ENCODE measurements around the gene DENND10.
"Not testable (repeated sequence)": the region's sequence is repeated elsewhere in the genome, so short reads cannot be mapped to it uniquely, and the experiment has no call there.

DENND10 gene

GRCh38 chr10:119174109-119174508 lies 70.2 kb downstream of the DENND10 start:
- DNase-seq (ENCODE audit: low read depth) = no peak
- no peak overlapping the region for H3K4me3 ChIP-seq (ENCODE audit: low read length)
- TF ChIP-seq, protein P1, sequence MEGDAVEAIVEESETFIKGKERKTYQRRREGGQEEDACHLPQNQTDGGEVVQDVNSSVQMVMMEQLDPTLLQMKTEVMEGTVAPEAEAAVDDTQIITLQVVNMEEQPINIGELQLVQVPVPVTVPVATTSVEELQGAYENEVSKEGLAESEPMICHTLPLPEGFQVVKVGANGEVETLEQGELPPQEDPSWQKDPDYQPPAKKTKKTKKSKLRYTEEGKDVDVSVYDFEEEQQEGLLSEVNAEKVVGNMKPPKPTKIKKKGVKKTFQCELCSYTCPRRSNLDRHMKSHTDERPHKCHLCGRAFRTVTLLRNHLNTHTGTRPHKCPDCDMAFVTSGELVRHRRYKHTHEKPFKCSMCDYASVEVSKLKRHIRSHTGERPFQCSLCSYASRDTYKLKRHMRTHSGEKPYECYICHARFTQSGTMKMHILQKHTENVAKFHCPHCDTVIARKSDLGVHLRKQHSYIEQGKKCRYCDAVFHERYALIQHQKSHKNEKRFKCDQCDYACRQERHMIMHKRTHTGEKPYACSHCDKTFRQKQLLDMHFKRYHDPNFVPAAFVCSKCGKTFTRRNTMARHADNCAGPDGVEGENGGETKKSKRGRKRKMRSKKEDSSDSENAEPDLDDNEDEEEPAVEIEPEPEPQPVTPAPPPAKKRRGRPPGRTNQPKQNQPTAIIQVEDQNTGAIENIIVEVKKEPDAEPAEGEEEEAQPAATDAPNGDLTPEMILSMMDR (IDR thresholded peaks at IDR 0.05; ENCODE audit: insufficient read depth, low read depth, low read length, missing control alignments) = no peak

GRCh38 chr10:119176166-119176565 lies 72.3 kb downstream of the DENND10 start:
- H3K4me3 ChIP-seq (ENCODE audit: low read length) = no peak overlapping the region
- TF ChIP-seq, protein P1 (IDR thresholded peaks at IDR 0.05; ENCODE audit: insufficient read depth, low read depth, low read length, missing control alignments) = no peak
- DNase-seq (ENCODE audit: low read depth) = no peak

GRCh38 chr10:119177708-119178371 lies 73.9 kb downstream of the DENND10 start:
- DNase-seq (ENCODE audit: low read depth) = peak; percentile 37
- TF ChIP-seq, protein P1 (IDR thresholded peaks at IDR 0.05; ENCODE audit: insufficient read depth, low read depth, low read length, missing control alignments) = no peak
- peak overlapping the region; percentile 84 for H3K4me3 ChIP-seq (ENCODE audit: low read length)

DNA sequence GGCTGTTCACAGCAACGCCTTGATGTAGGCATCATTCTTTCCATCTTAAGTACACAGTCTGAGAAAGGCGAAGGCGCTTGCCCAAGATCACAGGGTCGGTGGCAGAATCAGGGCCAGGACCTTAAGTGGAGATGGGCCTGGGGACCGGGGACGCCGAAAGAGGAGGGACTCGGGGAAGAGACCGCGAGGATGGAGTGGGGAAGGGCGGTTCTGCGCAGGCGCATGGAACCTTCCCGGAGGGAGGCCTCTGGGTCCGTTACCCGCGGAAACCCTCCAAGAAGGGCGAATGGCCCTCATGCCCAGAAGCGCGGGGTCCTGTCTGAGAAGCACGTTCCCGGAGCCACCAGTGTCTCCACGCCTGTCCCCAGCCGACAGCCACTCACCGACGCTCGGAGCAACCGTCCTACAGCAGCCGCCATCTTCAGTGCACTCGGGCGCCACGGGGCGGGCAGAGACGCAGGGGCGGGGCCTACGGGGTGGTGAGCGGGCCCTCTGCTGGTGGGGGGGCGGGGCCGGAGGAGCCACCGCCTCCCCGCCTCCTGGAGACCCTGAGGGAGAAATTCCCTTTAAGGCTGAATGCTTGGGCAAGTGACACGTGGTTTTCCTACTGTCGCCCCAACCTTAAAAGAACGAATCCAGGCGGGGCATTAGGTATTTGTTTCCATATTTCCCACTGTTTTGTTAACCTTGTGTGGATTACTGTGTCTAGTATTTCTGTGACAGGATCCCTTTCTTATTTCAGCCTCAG lies 74.6 kb downstream of the DENND10 start, which contains the start of gene PRDX3:
Gene PRDX3, minus strand, starts transcription at position 441 of the 748 bp plus-strand sequence. Its CDS starts 22 bp downstream, at position 419.
- peak within 1 kb of the TSS; percentile 84 for H3K4me3 ChIP-seq (ENCODE audit: low read length)
- peak; percentile 88 for DNase-seq (ENCODE audit: low read depth)
- TF ChIP-seq, protein P1 (IDR thresholded peaks at IDR 0.05; ENCODE audit: insufficient read depth, low read depth, low read length, missing control alignments) = peak; percentile 11

DNA sequence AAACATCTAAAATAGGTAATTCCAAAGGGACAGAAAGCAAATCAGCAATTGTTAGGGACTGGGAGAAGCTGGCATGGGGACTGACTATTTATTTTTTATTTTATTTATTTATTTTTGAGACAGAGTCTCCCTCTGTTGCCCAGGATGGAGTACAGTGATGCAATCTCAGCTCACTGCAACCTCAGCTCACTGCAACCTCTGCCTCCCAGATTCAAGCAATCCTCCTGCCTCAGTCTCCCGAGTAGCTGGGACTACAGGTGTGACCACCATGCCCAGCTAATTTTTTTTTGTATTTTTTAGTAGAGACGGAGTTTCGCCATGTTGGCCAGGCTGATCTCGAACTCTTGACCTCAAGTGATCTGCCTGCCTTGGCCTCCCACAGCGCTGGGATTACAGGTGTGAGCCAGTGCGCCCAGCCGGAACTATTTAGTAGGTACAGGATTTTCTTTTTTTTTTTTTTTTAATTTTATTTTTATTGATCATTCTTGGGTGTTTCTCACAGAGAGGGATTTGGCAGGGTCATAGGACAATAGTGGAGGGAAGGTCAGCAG lies 77.0 kb downstream of the DENND10 start:
- not testable (repeated sequence) for H3K4me3 ChIP-seq (ENCODE audit: low read length); DNase-seq (ENCODE audit: low read depth)

DNA sequence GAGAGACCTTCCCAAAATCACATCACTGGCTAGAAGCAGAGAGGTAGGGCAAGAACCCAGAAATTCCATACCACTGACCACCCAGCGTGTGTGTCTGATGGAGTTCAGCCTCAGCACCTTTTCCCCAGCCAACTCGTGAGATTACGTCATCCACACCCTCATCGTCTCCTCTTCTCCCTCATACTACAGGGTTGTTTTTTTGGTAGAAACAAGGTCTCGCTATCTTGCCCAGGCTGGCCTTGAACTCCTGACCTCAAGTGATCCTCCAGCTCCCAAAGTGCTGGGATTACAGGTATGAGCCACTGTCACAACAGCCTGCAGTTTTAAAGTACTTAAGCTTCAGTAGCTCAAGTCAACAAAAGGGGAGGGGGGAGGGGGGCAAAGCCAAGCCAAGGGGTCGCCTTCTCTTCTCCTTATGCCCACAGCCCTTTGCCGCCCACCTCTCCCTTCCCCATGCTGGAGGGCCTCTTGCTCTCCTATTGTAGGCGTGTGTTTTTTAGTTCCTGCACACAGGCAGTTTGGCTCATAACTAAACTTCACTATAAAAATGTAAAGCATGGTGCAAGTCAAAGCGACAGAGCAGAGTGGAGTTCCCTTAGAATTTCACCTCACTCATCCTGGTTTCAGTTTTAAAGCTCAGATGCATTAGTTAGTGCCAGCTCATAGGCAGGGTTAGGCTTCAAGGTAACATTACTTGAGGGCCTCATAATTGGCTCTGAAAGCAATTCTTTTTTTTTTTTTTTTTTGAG lies 79.9 kb downstream of the DENND10 start:
- no peak for DNase-seq (ENCODE audit: low read depth)
- no peak overlapping the region for H3K4me3 ChIP-seq (ENCODE audit: low read length)
- TF ChIP-seq, protein P1 (IDR thresholded peaks at IDR 0.05; ENCODE audit: insufficient read depth, low read depth, low read length, missing control alignments) = no peak
